DND-41 (cell line): ENCODE measurements around the gene CCL20.

Experiments used
- EZH2 ChIP-seq: IDR thresholded peaks from 3 replicates; pipeline ENCODE4 v1.6.1; 2012; ENCODE audit warnings: borderline replicate concordance, low read depth, mild to moderate bottlenecking, moderate library complexity, low read length, inconsistent platforms; ENCODE audit not compliant: severe bottlenecking
- TF ChIP-seq, protein P1 (sequence below): IDR thresholded peaks from 2 replicates; pipeline ENCODE4 v1.5.1; 2012; ENCODE audit warnings: borderline replicate concordance, low read length, moderate library complexity, mild to moderate bottlenecking; ENCODE audit not compliant: poor library complexity, severe bottlenecking; ENCODE audit errors: extremely low read depth

DNA sequence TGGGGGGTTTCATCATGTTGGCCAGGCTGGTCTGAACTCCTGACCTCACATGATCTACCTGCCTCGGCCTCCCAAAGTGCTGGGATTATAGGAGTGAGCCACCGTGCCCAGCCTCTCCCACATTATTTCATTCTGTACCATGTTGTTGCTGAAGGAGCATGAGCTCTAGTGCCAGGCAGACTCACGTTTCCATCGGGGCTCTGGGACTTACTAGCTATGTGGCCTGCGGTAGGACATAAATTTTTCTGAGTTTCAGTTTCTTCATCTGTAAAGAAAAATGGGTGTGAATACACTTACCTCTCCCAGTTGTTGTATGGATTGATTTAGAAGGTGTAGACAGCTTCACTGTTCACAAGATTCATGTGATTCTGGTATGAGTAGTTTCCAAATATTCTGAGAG is 30.8 kb upstream of the CCL20 start:
- TF ChIP-seq, protein P1, sequence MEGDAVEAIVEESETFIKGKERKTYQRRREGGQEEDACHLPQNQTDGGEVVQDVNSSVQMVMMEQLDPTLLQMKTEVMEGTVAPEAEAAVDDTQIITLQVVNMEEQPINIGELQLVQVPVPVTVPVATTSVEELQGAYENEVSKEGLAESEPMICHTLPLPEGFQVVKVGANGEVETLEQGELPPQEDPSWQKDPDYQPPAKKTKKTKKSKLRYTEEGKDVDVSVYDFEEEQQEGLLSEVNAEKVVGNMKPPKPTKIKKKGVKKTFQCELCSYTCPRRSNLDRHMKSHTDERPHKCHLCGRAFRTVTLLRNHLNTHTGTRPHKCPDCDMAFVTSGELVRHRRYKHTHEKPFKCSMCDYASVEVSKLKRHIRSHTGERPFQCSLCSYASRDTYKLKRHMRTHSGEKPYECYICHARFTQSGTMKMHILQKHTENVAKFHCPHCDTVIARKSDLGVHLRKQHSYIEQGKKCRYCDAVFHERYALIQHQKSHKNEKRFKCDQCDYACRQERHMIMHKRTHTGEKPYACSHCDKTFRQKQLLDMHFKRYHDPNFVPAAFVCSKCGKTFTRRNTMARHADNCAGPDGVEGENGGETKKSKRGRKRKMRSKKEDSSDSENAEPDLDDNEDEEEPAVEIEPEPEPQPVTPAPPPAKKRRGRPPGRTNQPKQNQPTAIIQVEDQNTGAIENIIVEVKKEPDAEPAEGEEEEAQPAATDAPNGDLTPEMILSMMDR = no peak
- TF ChIP-seq EZH2 = no peak
